Rectal smooth muscle tissue (tissue), 1 donor: ENCODE measurements around the gene PGP.
A peak's percentile ranks its signal among the peaks of the same experiment; 100 is the strongest.
"Not testable (repeated sequence)": the region's sequence is repeated elsewhere in the genome, so short reads cannot be mapped to it uniquely, and the experiment has no call there.

ENCODE experiments used
- H3K27ac ChIP-seq: one replicate; pipeline ENCODE4 v1.7.0; 2013; ENCODE audit warnings: low read depth, low read length, inconsistent platforms
- H3K27me3 ChIP-seq: one replicate; pipeline ENCODE4 v1.7.0; 2013; ENCODE audit warnings: low read length; ENCODE audit not compliant: control insufficient read depth, insufficient read depth
- H3K36me3 ChIP-seq: one replicate; pipeline ENCODE4 v1.7.0; 2013; ENCODE audit warnings: low read length; ENCODE audit not compliant: control insufficient read depth, insufficient read depth
- H3K4me1 ChIP-seq: one replicate; pipeline ENCODE4 v1.7.0; 2013; ENCODE audit warnings: low read length; ENCODE audit not compliant: control insufficient read depth, insufficient read depth
- H3K4me3 ChIP-seq: one replicate; pipeline ENCODE4 v1.7.0; 2013; ENCODE audit warnings: low read length
- H3K9ac ChIP-seq: one replicate; pipeline ENCODE4 v1.7.0; 2013; ENCODE audit warnings: low read length

PGP gene

GRCh38 chr16:2244926-2245795, 30.5 kb upstream of the PGP start:
- H3K27me3 ChIP-seq = no peaks in the 10 kb centered on the region
- no peak overlapping the region for H3K27ac ChIP-seq
- no peaks in the 10 kb centered on the region for H3K4me1 ChIP-seq
- H3K9ac ChIP-seq = no peak overlapping the region
- H3K36me3 ChIP-seq = peaks cover 37% of the 10 kb centered on the region
- H3K4me3 ChIP-seq = no peak overlapping the region

- H3K4me3 ChIP-seq = no peak overlapping the region
- peaks cover 37% of the 10 kb centered on the region for H3K36me3 ChIP-seq
- H3K9ac ChIP-seq = no peak overlapping the region
- no peak overlapping the region for H3K27ac ChIP-seq
- no peaks in the 10 kb centered on the region for H3K4me1 ChIP-seq
- H3K27me3 ChIP-seq = no peaks in the 10 kb centered on the region
Measured at GRCh38 chr16:2244301-2244700, 29.7 kb upstream of the PGP start.

DNA sequence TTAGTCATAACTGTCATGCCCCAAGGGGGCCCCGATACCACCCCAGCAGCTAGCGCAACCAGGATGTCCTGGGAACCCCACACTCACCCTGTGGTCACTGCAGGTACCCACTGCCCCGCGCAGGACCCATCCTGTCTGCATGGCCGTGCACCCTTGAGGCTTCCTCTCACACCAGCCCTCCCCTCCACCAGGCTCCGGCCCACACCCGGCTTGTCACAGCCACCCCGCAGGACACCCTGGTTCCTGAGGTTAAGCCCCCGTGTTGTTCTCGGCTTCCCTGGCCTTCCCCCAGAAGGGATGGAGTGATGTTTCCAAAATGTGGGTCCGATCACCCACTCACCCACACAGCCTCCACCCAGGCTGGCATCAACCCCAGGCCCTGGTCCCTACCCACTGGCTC, 29.1 kb upstream of the PGP start:
- no peak overlapping the region for H3K9ac ChIP-seq
- H3K36me3 ChIP-seq = peaks cover 37% of the 10 kb centered on the region
- no peaks in the 10 kb centered on the region for H3K27me3 ChIP-seq

DNA sequence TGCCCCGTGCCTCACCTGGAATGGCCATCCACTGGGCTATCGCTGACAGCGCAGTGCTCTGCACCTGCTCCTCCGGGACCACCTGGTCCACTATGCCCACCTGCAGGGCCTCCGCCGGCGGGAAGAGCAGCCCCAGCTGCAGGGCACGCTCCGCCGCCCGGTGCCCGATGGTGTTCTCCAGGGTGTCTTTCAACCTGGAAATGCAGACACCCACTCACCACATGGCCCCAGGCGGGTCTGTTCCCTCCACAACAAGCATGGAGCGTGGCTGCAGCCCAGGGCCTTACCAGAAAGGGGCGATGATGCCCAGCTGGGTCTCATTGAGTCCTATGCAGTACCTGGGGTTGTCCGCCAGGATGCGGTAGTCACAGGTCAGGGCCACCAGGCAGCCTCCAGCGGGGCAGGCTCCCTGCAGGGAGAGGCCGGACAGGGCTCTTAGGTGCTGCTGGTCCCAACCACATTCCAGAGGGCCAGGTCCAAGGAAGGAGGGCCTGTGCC, 28.4 kb upstream of the PGP start:
- Histone ChIP-seq H3K4me1 (no peaks in the 10 kb centered on the region), H3K4me3 (no peak overlapping the region), H3K9ac (no peak overlapping the region), H3K27ac (no peak overlapping the region), H3K36me3 (peaks cover 37% of the 10 kb centered on the region), H3K27me3 (no peaks in the 10 kb centered on the region)

More for the DNA sequence above, 29.1 kb upstream of the PGP start:
- H3K4me1 ChIP-seq = no peaks in the 10 kb centered on the region
- no peak overlapping the region for H3K4me3 ChIP-seq
- H3K27ac ChIP-seq = no peak overlapping the region

DNA sequence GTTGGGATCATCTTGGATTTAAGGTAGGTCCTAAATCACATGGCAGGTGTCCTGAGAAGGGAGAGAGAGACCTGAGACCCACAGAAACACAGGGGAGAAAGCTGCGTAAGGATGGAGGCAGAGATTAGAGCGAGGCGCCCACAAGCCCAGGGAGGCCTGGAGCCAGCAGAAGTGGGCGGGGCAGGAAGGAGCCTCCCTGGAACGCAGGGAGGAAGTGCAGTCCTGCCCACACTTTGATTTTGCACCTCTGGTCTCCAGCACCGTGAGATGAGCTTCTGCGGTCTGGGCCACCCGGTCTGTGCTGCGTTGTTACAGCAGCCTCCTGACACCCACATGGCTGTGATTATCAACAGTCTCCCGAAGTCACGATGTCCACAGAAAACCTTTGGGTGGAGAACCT, 28.0 kb upstream of the PGP start:
- no peak overlapping the region for H3K9ac ChIP-seq
- no peak overlapping the region for H3K27ac ChIP-seq
- no peak overlapping the region for H3K4me3 ChIP-seq
- H3K4me1 ChIP-seq = no peaks in the 10 kb centered on the region
- H3K27me3 ChIP-seq = no peaks in the 10 kb centered on the region
- peaks cover 37% of the 10 kb centered on the region for H3K36me3 ChIP-seq

DNA sequence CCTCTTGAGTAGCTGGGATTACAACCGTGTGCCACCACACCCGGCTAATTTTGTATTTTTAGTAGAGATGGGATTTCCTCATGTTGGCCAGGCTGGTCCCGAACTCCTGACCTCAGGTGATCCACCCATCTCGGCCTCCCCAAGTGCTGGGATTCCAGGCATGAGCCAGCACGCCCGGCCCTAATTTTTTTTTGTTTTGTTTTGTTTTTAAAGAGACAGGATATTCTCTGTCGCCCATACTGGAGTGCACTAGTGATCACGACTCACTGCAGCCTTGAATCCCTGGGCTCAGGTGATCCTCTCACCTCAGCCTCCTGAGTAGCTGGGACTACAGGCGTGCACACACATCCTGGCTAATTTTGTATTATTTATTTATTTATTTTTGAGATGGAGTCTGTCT, 25.7 kb upstream of the PGP start:
- not testable (repeated sequence) for H3K4me1 ChIP-seq

DNA sequence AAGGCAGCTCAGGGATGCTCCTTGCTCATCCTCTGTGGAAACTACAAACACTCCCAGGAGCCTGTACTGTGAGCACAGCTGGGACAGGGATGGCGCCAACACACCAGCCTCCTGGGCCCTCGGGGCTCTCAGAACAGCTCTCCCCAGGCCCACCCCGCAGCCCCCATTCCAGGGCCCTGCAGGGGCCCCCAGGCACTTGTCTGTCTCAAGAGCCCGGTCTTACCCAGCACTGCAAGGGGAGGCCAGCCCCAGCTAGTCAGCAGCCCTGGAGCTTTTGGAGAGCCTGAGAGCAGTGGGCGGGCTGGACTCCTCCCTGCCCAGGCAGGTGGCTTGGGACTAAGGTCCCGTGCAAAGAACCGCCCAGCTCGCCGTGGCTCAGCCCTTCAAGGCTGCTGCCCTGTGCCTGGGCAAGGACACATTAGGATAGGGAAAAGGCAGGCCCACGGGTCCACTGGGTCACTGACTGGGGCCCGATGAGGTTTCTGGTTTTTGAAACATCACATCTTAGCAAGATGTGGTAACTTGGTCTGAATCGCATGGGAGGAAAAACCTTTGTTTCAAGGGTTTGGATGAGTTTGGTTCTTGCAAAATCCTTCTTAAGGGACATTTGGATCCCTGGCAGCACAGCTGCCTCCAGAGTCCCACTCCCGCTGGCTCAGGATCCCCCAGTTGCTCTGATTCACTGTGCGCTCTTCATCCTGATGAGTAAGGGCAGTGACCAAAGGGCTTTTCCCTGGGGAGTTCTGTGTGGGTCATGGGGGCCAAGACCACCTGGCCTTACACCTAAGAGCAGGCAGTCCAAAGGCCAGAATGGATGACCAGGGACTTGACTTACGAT, 24.4 kb upstream of the PGP start:
- H3K36me3 ChIP-seq = peaks cover 27% of the 10 kb centered on the region
- H3K4me3 ChIP-seq = no peak overlapping the region
- H3K27me3 ChIP-seq = peaks cover 3% of the 10 kb centered on the region
- no peaks in the 10 kb centered on the region for H3K4me1 ChIP-seq
- no peak overlapping the region for H3K9ac ChIP-seq
- H3K27ac ChIP-seq = no peak overlapping the region

More for the DNA sequence above, 25.7 kb upstream of the PGP start:
- H3K27me3 ChIP-seq, H3K4me3 ChIP-seq, H3K9ac ChIP-seq, H3K27ac ChIP-seq: not testable (repeated sequence)
- peaks cover 28% of the 10 kb centered on the region for H3K36me3 ChIP-seq

DNA sequence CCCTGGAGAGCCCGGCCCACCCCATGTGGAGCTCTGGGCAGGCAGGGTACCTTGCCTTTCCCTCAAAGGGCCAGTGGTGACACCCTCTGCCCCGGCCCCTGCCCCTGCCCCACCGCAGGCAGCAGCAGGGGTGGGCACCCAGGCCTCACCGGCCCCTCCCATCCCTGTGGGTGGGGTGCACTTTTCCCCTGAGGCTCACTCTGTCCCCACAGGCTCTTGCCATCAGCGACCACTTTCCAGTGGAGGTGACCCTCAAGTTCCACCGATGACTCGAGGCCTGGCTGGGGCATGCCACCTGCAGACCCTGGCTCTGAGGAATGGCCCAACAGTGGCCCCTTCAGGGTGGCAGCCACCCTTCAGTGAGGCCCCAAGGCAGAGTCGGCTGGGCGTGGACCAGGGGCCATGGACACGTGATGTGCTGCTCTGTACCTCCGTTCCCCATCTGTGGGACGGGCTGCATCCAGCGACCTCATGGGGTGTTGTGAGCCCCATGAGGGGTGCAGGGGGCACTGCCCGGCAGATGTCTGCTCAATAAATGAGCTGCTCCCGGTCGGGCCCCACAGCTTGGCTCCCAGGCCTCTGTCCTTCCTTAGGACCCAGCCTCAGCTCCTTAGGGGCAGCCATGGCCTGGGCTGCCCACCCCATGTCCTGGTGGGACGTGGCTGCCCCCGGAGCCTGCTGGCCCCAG, 23.7 kb upstream of the PGP start:
- Histone ChIP-seq H3K4me1 (no peaks in the 10 kb centered on the region), H3K27ac (no peak overlapping the region), H3K9ac (no peak overlapping the region), H3K27me3 (peaks cover 3% of the 10 kb centered on the region), H3K4me3 (no peak overlapping the region), H3K36me3 (peaks cover 26% of the 10 kb centered on the region)

- H3K36me3 ChIP-seq = peaks cover 26% of the 10 kb centered on the region
- H3K4me3 ChIP-seq = no peak overlapping the region
- peaks cover 3% of the 10 kb centered on the region for H3K27me3 ChIP-seq
- no peak overlapping the region for H3K9ac ChIP-seq
- H3K4me1 ChIP-seq = no peaks in the 10 kb centered on the region
- no peak overlapping the region for H3K27ac ChIP-seq
Measured at GRCh38 chr16:2237493-2238149, 23.0 kb upstream of the PGP start.

GRCh38 chr16:2237102-2237482, 22.5 kb upstream of the PGP start:
- Histone ChIP-seq H3K27me3 (peaks cover 3% of the 10 kb centered on the region), H3K9ac (no peak overlapping the region), H3K36me3 (peaks cover 30% of the 10 kb centered on the region), H3K4me1 (no peaks in the 10 kb centered on the region), H3K4me3 (no peak overlapping the region), H3K27ac (no peak overlapping the region)

DNA sequence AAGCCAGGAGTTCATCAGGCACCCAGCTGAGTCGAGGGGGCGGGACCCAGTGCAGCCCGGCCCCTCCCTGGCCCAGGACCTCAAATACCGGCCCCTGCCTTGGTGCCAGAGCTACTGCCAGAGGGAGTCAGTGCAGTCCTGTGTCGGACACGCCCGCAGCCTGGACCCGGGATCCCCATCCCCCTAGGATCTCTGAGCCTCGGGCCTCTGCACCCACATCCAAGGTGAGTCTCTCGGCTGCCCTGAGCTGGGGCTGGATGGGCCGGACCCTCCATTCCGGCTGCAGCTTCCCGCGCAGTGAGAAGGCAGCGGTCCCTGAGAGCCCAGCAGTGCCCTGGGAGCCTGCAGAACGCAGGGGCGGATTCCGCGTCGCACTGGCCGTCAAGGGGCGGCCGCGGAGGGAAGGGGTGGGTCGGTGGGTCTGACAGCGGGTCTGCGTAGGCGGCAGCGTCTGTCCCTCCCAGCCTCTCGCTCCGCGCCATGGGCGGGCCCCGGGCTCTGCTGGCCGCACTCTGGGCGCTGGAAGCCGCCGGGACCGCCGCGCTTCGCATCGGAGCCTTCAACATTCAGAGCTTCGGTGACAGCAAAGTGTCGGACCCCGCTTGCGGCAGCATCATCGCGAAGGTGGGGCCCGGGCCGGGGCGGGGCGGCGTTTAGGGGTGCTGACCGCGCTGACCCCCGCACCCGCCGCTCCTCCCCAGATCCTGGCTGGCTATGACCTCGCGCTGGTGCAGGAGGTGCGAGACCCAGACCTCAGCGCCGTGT, 21.9 kb upstream of the PGP start, which contains the start of gene DNASE1L2:
Gene DNASE1L2, plus strand, starts transcription at position 108 of the 765 bp plus-strand sequence. Its CDS starts 373 bp downstream, at position 481.
- Histone ChIP-seq H3K4me3 (peak within 1 kb of the TSS; percentile 36), H3K4me1 (no peaks in the 10 kb centered on the region), H3K36me3 (peaks cover 36% of the 10 kb centered on the region), H3K27me3 (peaks cover 3% of the 10 kb centered on the region), H3K27ac (no peak within 1 kb of the TSS), H3K9ac (no peak within 1 kb of the TSS)
